SU-DHL-6 (cell line): Measurements from ENCODE around the gene PEAK3.

Experiments used
- H2AFZ ChIP-seq: fragments of 200-600 bp; sonication (generic); 2 replicates; pipeline ENCODE4 v1.6.1; 2014; ENCODE audit warnings: low read depth, mild to moderate bottlenecking, moderate library complexity, mixed read lengths, antibody characterized with exemption, low read length; ENCODE audit not compliant: severe bottlenecking
- H3F3A ChIP-seq: fragments of 200-600 bp; shearing (Covaris generic); 2 replicates; pipeline ENCODE4 v1.6.0; 2016; ENCODE audit warnings: antibody characterized with exemption, mild to moderate bottlenecking; ENCODE audit not compliant: insufficient read depth
- H3K27ac ChIP-seq: fragments of 200-600 bp; sonication (generic); 2 replicates; pipeline ENCODE4 v1.5.1; 2016; ENCODE audit warnings: low read depth, mild to moderate bottlenecking, low read length, moderate library complexity, mixed read lengths
- H3K27me3 ChIP-seq: fragments of 200-600 bp; sonication (generic), shearing (Covaris generic); 2 replicates; pipeline ENCODE4 v1.6.0; 2014; ENCODE audit warnings: mild to moderate bottlenecking, low read length
- H3K36me3 ChIP-seq: fragments of 200-600 bp; sonication (generic); 2 replicates; pipeline ENCODE4 v1.6.1; 2014; ENCODE audit warnings: mild to moderate bottlenecking, low read length, mixed read lengths
- H3K4me2 ChIP-seq: fragments of 300-600, 200-600 bp; shearing (Covaris generic), sonication (generic); 2 replicates; pipeline ENCODE4 v1.6.0; 2014; ENCODE audit warnings: low read length, low read depth, mild to moderate bottlenecking; ENCODE audit not compliant: poor library complexity, severe bottlenecking
- H3K4me3 ChIP-seq: fragments of 200-600 bp; sonication (generic); 2 replicates; pipeline ENCODE4 v1.5.1; 2014; ENCODE audit warnings: antibody characterized with exemption, low read length, mild to moderate bottlenecking, mixed read lengths; ENCODE audit not compliant: insufficient read depth, poor library complexity, severe bottlenecking
- H3K79me2 ChIP-seq: fragments of 200-600 bp; sonication (generic); 2 replicates; pipeline ENCODE4 v1.6.1; 2014; ENCODE audit warnings: mild to moderate bottlenecking, low read length, moderate library complexity; ENCODE audit not compliant: insufficient read depth
- H3K9ac ChIP-seq: fragments of 200-600 bp; sonication (generic); 2 replicates; pipeline ENCODE4 v1.7.0; 2014; ENCODE audit warnings: mild to moderate bottlenecking, low read length
- H3K9me2 ChIP-seq: fragments of 200-600 bp; sonication (generic); replicated peaks from 2 replicates; pipeline ENCODE4 v1.6.1; 2014; ENCODE audit warnings: low read length; ENCODE audit not compliant: insufficient read depth
- H3K9me3 ChIP-seq: fragments of 200-600 bp; sonication (generic); 2 replicates; pipeline ENCODE4 v1.6.1; 2014; ENCODE audit warnings: low read length, mixed read lengths; ENCODE audit not compliant: insufficient read depth
- H4K20me1 ChIP-seq: fragments of 200-600 bp; sonication (generic); 2 replicates; pipeline ENCODE4 v1.6.1; 2014; ENCODE audit warnings: low read depth, mild to moderate bottlenecking, antibody characterized with exemption, low read length, moderate library complexity, mixed read lengths
- CTCF ChIP-seq: fragments of 200-600 bp; sonication (generic); IDR thresholded peaks from one replicate; pipeline ENCODE4 v1.5.1; 2017; ENCODE audit warnings: antibody characterized with exemption, mild to moderate bottlenecking, low read length, moderate library complexity; ENCODE audit not compliant: insufficient read depth, poor library complexity, severe bottlenecking
- EZH2phosphoT487 ChIP-seq: fragments of 200-600 bp; sonication (generic), shearing (Covaris generic); conservative IDR thresholded peaks from 2 replicates; pipeline ENCODE4 v1.6.1; 2018; ENCODE audit warnings: mild to moderate bottlenecking, antibody characterized with exemption, low read length, moderate library complexity, mixed read lengths

PEAK3 gene

GRCh38 chr19:2242092-2242537 lies 39.9 kb downstream of the PEAK3 start:
- Histone ChIP-seq H3K4me2 (no peak overlapping the region), H3K27ac (no peak overlapping the region), H3K9ac (no peak overlapping the region), H4K20me1 (peaks cover 8% of the 10 kb centered on the region; the same call in 1 of the 2 replicates), H3K27me3 (no peaks in the 10 kb centered on the region), H3K9me3 (no peaks in the 10 kb centered on the region), H3K9me2 (no peaks in the 10 kb centered on the region), H3K79me2 (peaks cover 66% of the 10 kb centered on the region), H3K36me3 (no peaks in the 10 kb centered on the region), H3F3A (no peaks in the 10 kb centered on the region), H3K4me3 (no peak overlapping the region), H2AFZ (no peak overlapping the region)
- TF ChIP-seq EZH2phosphoT487 (no peak), CTCF (no peak)

DNA sequence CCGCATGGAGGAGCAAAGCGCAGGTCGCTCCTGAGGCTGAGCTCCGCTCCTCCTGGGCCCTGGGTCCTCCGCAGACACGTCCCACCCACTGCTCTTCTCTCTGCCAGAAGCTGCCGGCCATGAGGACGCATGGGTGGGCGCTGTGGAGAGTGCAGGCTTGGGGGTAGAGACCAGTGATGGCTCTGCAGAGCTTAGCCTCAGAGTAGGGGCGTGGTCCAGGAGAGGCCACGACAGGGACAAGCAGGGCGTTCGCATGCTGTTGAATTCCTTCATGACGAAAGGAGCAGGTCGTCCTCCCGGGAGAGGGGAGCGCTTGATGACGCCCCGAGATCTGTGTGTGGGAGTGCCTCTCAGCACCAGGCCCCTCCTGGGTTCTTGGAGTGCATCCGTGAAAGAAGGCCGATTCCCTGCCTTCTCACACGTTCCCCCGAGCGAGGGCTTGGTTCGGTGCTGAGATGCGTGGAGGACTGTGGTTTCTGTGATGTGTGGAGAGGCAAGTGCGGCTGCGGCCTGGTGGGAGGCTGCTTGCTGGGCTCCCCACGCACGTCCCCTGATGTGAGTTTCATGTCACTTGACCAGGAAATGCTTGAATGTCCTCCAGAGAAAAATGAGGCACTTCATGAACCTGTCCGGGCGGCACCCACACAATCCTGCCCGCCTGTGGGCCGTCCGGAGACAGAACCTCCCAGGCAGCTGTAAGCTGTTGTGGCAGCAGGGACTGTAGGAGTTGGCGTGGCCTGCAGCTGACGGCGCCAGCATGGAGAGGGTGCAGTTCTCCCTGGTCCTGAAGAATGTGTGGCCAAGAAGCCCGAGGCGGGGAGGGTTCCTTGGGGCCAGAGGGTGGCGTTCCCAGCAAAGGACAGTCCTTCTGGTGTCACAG lies 40.9 kb downstream of the PEAK3 start:
- H3K27ac ChIP-seq = no peak overlapping the region
- H3K27me3 ChIP-seq = no peaks in the 10 kb centered on the region
- no peaks in the 10 kb centered on the region for H3K36me3 ChIP-seq
- no peaks in the 10 kb centered on the region for H3F3A ChIP-seq
- H4K20me1 ChIP-seq = peaks cover 8% of the 10 kb centered on the region; the same call in 1 of the 2 replicates
- H3K4me3 ChIP-seq = no peak overlapping the region
- H3K79me2 ChIP-seq = peaks cover 70% of the 10 kb centered on the region
- no peaks in the 10 kb centered on the region for H3K9me3 ChIP-seq
- TF ChIP-seq EZH2phosphoT487 (no peak), CTCF (no peak)
- H3K9ac ChIP-seq = no peak overlapping the region
- no peak overlapping the region for H3K4me2 ChIP-seq
- no peak overlapping the region for H2AFZ ChIP-seq
- no peaks in the 10 kb centered on the region for H3K9me2 ChIP-seq

DNA sequence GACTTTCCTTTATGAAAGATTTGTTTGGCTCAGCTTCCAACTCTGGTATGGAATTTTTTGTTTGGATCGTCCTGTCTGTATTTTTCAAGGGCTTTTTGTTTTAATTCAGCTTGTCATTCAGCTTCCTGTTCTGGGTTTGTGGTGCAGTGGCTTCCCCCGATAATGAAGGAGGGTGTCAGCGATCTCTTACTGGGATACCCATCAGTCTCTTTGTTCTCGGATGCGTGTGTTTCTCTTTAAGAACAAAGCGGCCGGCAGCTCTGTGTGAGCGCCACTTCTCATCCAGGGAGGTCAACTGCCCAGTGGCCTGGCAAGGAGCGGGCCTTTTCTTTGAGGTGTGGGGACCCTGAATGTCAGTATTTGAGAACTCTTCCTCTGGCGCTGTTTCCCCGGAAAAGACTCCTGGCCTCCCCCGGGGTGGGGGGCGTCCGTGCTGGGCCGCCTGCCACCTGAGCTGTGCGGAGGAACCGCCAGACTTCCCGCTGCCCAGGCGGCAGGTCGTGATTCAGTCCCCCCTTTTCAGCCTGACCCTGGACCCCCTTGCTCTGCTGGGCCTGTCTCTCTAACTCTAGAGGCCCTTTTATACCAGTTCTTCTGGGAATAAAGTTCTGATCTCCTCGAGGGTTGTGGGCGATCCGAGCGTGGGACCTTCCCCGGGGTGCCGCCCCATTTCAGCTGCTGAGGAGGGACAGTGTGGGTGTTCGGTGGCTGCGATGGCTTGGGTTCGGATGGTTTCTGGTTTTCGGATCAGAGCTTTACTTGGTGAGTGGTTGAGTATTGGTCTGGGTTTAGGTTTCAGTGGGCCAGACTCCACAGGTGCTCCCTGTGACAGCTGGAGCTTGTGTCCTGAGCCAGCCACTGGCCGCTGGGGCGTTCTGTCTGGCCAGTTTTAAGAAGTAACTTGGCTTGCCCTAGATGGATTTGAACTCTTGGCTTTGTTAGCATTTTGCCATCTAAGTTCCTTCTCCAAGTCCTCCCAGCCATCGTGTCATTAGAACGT lies 41.9 kb downstream of the PEAK3 start:
- Histone ChIP-seq H4K20me1 (peaks cover 8% of the 10 kb centered on the region; the same call in 1 of the 2 replicates), H3K27me3 (no peaks in the 10 kb centered on the region), H3K9ac (peak overlapping the region; percentile 95), H3K27ac (peak overlapping the region; percentile 9; the same call in 1 of the 2 replicates), H3K9me3 (no peaks in the 10 kb centered on the region), H3K79me2 (peaks cover 80% of the 10 kb centered on the region), H2AFZ (no peak overlapping the region), H3K4me3 (peak overlapping the region; percentile 90), H3F3A (0 out of 2 replicates have a peak, but pooled peaks cover 3% of the 10 kb centered on the region), H3K36me3 (no peaks in the 10 kb centered on the region), H3K4me2 (peak overlapping the region; percentile 97), H3K9me2 (no peaks in the 10 kb centered on the region)
- TF ChIP-seq CTCF (no peak), EZH2phosphoT487 (no peak)
